VCaP (cell line): ENCODE results near the gene KRTAP19-1.

ENCODE experiments used
- H3K27ac ChIP-seq: fragments of 450-650 bp; 2 replicates; pipeline ENCODE4 v1.5.1; 2017
- TF ChIP-seq, protein P1 (sequence below): fragments of 450-650 bp; conservative IDR thresholded peaks from 2 replicates; pipeline ENCODE4 v1.5.1; 2017; ENCODE audit warnings: mild to moderate bottlenecking, moderate library complexity

Gene KRTAP19-1

DNA sequence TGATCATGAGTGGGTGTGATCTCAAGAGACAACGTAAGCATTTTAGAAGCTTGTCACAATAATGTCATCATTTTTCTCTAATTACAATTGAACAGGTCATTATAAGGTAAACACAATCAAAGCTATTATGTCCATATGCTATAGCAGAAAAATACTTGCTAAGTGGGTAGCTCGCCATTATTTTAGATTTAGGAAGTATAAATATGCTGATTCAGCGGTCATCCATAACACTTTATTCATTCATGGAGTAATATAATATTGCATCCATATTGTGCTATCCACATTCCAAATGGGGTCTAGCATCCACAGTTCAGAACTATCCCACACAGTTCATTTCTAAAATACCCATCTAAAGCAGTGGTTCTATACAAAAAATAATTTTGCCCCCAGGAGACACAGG is 31.7 kb downstream of the KRTAP19-1 start:
- no peak overlapping the region for H3K27ac ChIP-seq
- TF ChIP-seq, protein P1, sequence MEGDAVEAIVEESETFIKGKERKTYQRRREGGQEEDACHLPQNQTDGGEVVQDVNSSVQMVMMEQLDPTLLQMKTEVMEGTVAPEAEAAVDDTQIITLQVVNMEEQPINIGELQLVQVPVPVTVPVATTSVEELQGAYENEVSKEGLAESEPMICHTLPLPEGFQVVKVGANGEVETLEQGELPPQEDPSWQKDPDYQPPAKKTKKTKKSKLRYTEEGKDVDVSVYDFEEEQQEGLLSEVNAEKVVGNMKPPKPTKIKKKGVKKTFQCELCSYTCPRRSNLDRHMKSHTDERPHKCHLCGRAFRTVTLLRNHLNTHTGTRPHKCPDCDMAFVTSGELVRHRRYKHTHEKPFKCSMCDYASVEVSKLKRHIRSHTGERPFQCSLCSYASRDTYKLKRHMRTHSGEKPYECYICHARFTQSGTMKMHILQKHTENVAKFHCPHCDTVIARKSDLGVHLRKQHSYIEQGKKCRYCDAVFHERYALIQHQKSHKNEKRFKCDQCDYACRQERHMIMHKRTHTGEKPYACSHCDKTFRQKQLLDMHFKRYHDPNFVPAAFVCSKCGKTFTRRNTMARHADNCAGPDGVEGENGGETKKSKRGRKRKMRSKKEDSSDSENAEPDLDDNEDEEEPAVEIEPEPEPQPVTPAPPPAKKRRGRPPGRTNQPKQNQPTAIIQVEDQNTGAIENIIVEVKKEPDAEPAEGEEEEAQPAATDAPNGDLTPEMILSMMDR: no peak

DNA sequence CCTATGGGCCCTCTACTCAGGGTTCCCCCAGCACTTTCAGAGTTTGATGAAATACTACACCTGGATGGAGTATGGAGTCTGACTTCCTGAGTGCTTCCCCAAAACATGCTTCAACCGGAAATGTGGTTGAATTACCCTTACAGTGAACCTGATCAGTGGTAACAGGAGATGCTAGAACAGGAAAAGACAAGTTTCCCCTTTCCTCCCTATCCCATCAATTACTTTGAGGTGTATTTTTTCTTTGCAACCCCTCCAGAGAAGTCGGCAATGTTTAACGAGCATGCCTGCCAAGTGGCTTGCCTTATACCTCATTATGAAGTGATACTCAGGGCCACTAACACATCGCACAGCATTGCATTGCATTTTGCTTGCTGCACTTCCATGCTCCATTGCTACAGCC is 33.1 kb downstream of the KRTAP19-1 start:
- TF ChIP-seq, protein P1: no peak
- no peak overlapping the region for H3K27ac ChIP-seq

DNA sequence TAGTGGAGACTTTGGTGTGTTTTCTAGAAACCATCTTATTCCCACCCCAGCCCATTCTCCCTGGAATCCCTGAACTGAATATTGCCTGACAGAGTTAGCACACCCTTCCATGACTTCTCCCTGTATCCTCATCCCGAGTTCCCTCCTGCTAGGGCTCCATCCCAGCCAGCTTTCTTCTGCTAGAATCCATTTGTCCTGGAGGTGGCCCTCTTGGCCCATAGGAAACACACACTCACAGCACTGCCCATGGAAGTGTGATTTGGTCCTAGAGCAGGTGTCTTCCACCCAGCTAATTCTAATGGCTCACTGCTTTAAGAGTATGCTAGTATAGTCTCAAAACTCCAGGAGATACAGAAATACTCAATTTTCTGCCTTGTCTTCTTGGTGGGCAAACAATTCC is 36.0 kb downstream of the KRTAP19-1 start:
- TF ChIP-seq, protein P1: 0 out of 2 replicates have a peak, but pooled peaks have one; percentile 27
- no peak overlapping the region for H3K27ac ChIP-seq

DNA sequence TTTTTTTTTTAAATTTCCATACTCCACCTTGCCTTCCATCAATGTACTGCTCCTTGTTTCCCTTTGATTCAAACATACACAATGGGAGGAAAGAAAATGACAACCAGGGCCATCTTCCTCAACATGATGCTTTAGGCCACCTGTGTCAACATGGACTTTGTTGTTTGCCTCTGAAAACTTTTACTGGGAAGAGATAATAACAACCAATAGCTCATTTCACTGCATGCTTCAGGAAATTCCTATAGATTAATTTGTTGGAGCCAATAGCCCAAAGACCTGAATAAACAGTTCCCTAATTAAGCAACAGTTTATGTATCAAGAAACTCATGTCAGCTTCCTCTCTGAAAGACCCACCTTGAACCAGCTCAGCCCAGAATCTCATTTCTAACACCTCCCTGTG is 36.9 kb downstream of the KRTAP19-1 start:
- H3K27ac ChIP-seq: no peak overlapping the region; the same call in 1 of the 2 replicates
- TF ChIP-seq, protein P1: no peak

DNA sequence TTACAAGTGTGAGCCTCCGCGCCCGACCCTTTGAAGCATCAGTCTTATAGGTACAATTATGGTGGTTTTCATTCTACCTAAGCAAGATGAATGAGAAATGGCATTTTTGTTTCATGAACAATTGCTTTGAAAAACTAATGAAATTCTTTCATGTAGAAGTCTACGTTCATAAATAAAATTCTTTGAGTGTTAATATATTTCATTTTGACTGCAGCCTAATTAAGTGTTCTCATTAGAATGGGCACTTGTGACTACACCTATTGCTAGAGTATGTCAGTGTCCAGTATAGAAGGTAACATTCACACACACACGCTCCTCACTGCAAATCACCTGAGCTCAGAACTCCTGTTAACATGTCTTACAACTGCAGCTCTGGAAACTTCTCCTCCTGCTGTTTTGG is 40.2 kb downstream of the KRTAP19-1 start, which contains the start of gene KRTAP15-1:
Gene KRTAP15-1, plus strand, starts transcription at position 301 of the 400 bp plus-strand sequence. Its CDS starts 53 bp downstream, at position 354.
- no peak within 1 kb of the TSS for H3K27ac ChIP-seq
- TF ChIP-seq, protein P1: no peak

DNA sequence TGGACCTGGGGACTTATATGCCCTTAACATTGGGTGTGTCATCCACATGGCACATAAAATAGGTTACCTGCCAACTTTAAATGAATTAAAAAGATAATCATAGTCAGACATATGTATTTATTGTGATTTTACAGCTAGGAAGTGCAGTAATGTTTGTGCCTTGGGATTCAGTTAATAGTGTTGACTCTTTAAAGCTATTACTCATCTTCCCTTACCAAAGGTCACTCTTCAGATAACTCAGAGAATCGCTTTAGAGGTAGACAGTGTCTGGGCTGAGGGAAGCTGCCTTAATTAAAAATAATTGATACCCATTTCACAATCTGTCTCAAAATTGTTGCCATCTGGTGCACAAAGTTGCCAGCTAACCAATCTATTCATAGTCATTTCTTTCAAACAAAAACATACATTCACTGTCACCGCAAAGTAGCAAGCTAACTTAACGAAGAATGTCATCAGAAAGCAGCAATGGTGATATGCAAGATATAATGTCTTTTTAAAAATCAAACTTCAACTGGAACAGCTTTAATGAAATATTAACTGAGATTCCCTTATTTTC is 43.1 kb downstream of the KRTAP19-1 start:
- TF ChIP-seq, protein P1: no peak
- H3K27ac ChIP-seq: no peak overlapping the region

DNA sequence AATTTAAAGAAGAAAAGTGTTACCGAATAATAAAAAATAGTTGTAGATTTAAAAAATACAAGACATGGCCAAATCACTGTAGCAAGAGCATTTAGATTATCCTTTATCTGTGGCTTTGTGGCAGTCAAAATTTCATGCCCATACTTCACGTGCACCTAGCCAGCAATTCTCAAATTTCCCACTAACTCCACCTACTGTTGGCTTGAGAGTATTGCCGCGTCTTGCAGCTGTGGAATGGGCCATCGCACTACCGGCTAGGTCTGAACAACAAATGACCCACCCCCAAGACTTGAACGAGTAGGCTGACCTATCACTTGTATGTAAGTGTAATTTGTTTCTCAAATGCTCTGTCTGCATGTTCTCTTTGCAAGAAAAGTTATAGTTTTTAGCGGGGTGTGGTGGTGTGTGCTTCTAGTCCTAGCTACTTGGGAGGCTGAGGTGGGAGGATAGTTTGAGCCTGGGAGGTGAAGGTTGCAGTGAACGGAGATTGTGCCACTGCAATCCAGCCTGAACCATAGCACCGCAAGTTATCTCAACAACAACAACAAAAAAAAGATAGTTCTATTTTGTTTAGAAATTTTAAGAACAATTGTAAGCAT is 46.0 kb downstream of the KRTAP19-1 start:
- TF ChIP-seq, protein P1: peak; percentile 94
- no peak overlapping the region for H3K27ac ChIP-seq
